Hepatocyte (in vitro differentiated cells): ENCODE measurements around the gene MAGI2.

Experiments used
- CTCF ChIP-seq: fragments of 200-600 bp; sonication (generic); IDR thresholded peaks from 2 replicates; pipeline ENCODE4 v1.5.1; 2016; ENCODE audit warnings: antibody characterized with exemption, mild to moderate bottlenecking; ENCODE audit not compliant: poor library complexity
- EZH2 ChIP-seq: fragments of 200-600 bp; sonication (generic); IDR thresholded peaks from 2 replicates; pipeline ENCODE4 v1.6.1; 2016; ENCODE audit warnings: antibody characterized with exemption, mild to moderate bottlenecking, borderline replicate concordance
- EZH2phosphoT487 ChIP-seq: fragments of 200-600 bp; sonication (generic); IDR thresholded peaks from one replicate; pipeline ENCODE4 v1.6.1; 2018; ENCODE audit warnings: antibody characterized with exemption, mild to moderate bottlenecking, low read depth, moderate library complexity; ENCODE audit not compliant: unreplicated experiment, severe bottlenecking

- no peak for TF ChIP-seq CTCF
- TF ChIP-seq EZH2phosphoT487 = no peak
- no peak for TF ChIP-seq EZH2
Measured at GRCh38 chr7:78690174-78690573, 763.3 kb downstream of the MAGI2 start.
